AG09309 (cell line): ENCODE results near the gene USP48.

Experiments
- DNase-seq: peaks from one replicate; pipeline ENCODE4 v3.0.0-alpha.2; 2010; ENCODE audit warnings: low read depth
- H3K4me3 ChIP-seq: 2 replicates; pipeline ENCODE4 v1.5.1; 2011; ENCODE audit warnings: mild to moderate bottlenecking, low read depth, low read length, moderate library complexity; ENCODE audit not compliant: control insufficient read depth
- CTCF ChIP-seq: IDR thresholded peaks from 2 replicates; pipeline ENCODE4 v1.5.1; 2011; ENCODE audit warnings: mild to moderate bottlenecking, low read depth, low read length, inconsistent platforms; ENCODE audit not compliant: insufficient read depth, control insufficient read depth; ENCODE audit errors: missing control alignments

Gene USP48

GRCh38 chr1:21725748-21726392, 57.1 kb downstream of the USP48 start:
- no peak for DNase-seq
- TF ChIP-seq CTCF, result no peak
- no peak overlapping the region for H3K4me3 ChIP-seq

- no peak for DNase-seq
- TF ChIP-seq CTCF, result no peak
- H3K4me3 ChIP-seq, result no peak overlapping the region
Measured at GRCh38 chr1:21724570-21724969, 58.4 kb downstream of the USP48 start.

GRCh38 chr1:21724098-21724497, 58.9 kb downstream of the USP48 start:
- DNase-seq, result no peak
- no peak overlapping the region for H3K4me3 ChIP-seq
- no peak for TF ChIP-seq CTCF

- TF ChIP-seq CTCF, result no peak
- no peak overlapping the region for H3K4me3 ChIP-seq
- no peak for DNase-seq
Measured at GRCh38 chr1:21721295-21721985, 61.5 kb downstream of the USP48 start.

- DNase-seq, result no peak
- H3K4me3 ChIP-seq, result no peak overlapping the region
- TF ChIP-seq CTCF, result no peak
Measured at GRCh38 chr1:21716169-21716568, 66.8 kb downstream of the USP48 start.

- no peak overlapping the region for H3K4me3 ChIP-seq
- no peak for TF ChIP-seq CTCF
- DNase-seq, result no peak
Measured at GRCh38 chr1:21707891-21708290, 75.1 kb downstream of the USP48 start.
